Kidney (tissue), 14 donors: ENCODE measurements around the gene PRKCQ. TPM values are rescaled to one million over a fixed set of nuclear protein-coding genes. Genes with fewer than 3 reads are reported as not detected.

Source experiments
- DNase-seq, 5 donors: peaks; one replicate each; pipeline ENCODE4 v3.0.0-alpha.2; 2013 to 2020
- FAIRE-seq: peaks from 2 replicates; lab custom pipeline; 2012; peaks lifted over from hg19 to GRCh38; lab: Jason Lieb, UNC
- H3K27ac ChIP-seq, 2 donors: one replicate each; pipeline ENCODE4 v1.7.0; 2013; ENCODE audit warnings: low read depth in 2 of 2, low read length in 2 of 2, inconsistent platforms in 1 of 2
- H3K27me3 ChIP-seq: one replicate; pipeline ENCODE4 v1.7.1; 2013; ENCODE audit warnings: low read length, inconsistent platforms; ENCODE audit not compliant: control insufficient read depth, insufficient read depth
- H3K36me3 ChIP-seq, 3 donors: one replicate each; pipeline versions ENCODE4 v1.7.0 to v1.7.1; 2013; ENCODE audit warnings: low read length in 3 of 3, control low read depth in 1 of 3, inconsistent platforms in 1 of 3; ENCODE audit not compliant: insufficient read depth in 3 of 3, control insufficient read depth in 2 of 3
- H3K4me1 ChIP-seq, 3 donors: one replicate each; pipeline versions ENCODE4 v1.7.0 to v1.7.1; 2013; ENCODE audit warnings: low read length in 3 of 3, inconsistent platforms in 1 of 3, low read depth in 1 of 3; ENCODE audit not compliant: control insufficient read depth in 2 of 3, insufficient read depth in 2 of 3
- H3K4me3 ChIP-seq, 3 donors: one replicate each; pipeline versions ENCODE4 v1.7.0 to v1.8.1; 2013; ENCODE audit warnings: low read length in 3 of 3, control low read depth in 1 of 3, inconsistent platforms in 1 of 3
- H3K9ac ChIP-seq, 3 donors: one replicate each; pipeline versions ENCODE4 v1.7.0 to v1.7.1; 2013; ENCODE audit warnings: low read length in 3 of 3, control low read depth in 1 of 3, inconsistent platforms in 1 of 3
- H3K9me3 ChIP-seq, 3 donors: one replicate each; pipeline versions ENCODE4 v1.7.0 to v1.7.1; 2013; ENCODE audit warnings: low read length in 3 of 3, control low read depth in 1 of 3, inconsistent platforms in 1 of 3; ENCODE audit not compliant: control insufficient read depth in 2 of 3, insufficient read depth in 1 of 3
- CTCF ChIP-seq: IDR thresholded peaks from 3 replicates; pipeline ENCODE4 v1.5.1; 2012; ENCODE audit warnings: mild to moderate bottlenecking, moderate library complexity, borderline replicate concordance; ENCODE audit not compliant: insufficient read depth; ENCODE audit errors: extremely low read depth
- intact Hi-C: fragments of 100-400 bp; cut with DNase I; formaldehyde crosslinking; loops from one replicate; pipeline ENCODE4 v1.11.1; 2022
- polyA plus RNA-seq: library from polyadenylated mRNA; stranded (reverse); fragments of 350-450 nt; fragmentation: Illumina TruSeq; extraction: RNeasy Lipid Tissue Mini Kit (QIAGEN cat#74804); gene quantifications from one replicate; pipeline ENCODE4 v1.2.3, GENCODE V29; 2014; ENCODE audit warnings: low read depth, low replicate concordance; ENCODE audit not compliant: insufficient read depth
- total RNA-seq: library from RNA; stranded (reverse); fragmentation: NEBNext Ultra II Directional; extraction: Animal tissue kit (Norgen Biotek cat#: 25700); gene quantifications from one replicate; pipeline ENCODE4 v1.2.1, GENCODE V29; 2021
- donor health status: control.
- donor health status: control.
- donor health status: control.
- donor health status: control.
- donor health status: control.
- donor health status: DM: yes; HTN: yes; CAD: no.
- donor health status: Normal renal cell carcinoma (clear cell type).

PRKCQ gene
- total and polyA plus RNA-seq, 2 donors from 2014 or later: 6.1 to 17.5 TPM

GRCh38 chr10:6617309-6618076 is 37.4 kb upstream of the PRKCQ start:
- no peak for TF ChIP-seq CTCF
- intact Hi-C loops: no loop called here

GRCh38 chr10:6615971-6616370 is 35.9 kb upstream of the PRKCQ start:
- Histone ChIP-seq H3K27ac (no peak overlapping the region), H3K4me1 (no peaks in the 10 kb centered on the region), H3K27me3 (no peaks in the 10 kb centered on the region), H3K36me3 (no peaks in the 10 kb centered on the region), H3K9ac (no peak overlapping the region), H3K4me3 (no peak overlapping the region), H3K9me3 (no peaks in the 10 kb centered on the region)
- DNase-seq: no peak
- no peak for FAIRE-seq
- intact Hi-C loops: no loop called here
- no peak for TF ChIP-seq CTCF

More at GRCh38 chr10:6617309-6618076, 37.4 kb upstream of the PRKCQ start:
- FAIRE-seq: no peak
- H3K36me3 ChIP-seq: no peaks in the 10 kb centered on the region
- no peaks in the 10 kb centered on the region for H3K27me3 ChIP-seq
- DNase-seq: no peak
- no peak overlapping the region for H3K27ac ChIP-seq
- H3K9me3 ChIP-seq: no peaks in the 10 kb centered on the region
- no peaks in the 10 kb centered on the region for H3K4me1 ChIP-seq
- H3K4me3 ChIP-seq: no peak overlapping the region
- H3K9ac ChIP-seq: no peak overlapping the region

GRCh38 chr10:6612371-6612770 is 32.3 kb upstream of the PRKCQ start:
- TF ChIP-seq CTCF: no peak
- no peak for FAIRE-seq

More at GRCh38 chr10:6612371-6612770, 32.3 kb upstream of the PRKCQ start:
- Histone ChIP-seq H3K4me1 (no peaks in the 10 kb centered on the region), H3K9me3 (no peaks in the 10 kb centered on the region), H3K4me3 (no peak overlapping the region), H3K9ac (no peak overlapping the region), H3K27me3 (no peaks in the 10 kb centered on the region), H3K36me3 (no peaks in the 10 kb centered on the region), H3K27ac (no peak overlapping the region)
- intact Hi-C loops: no loop called here
- no peak for DNase-seq
